OCI-LY3 (cell line): ENCODE data around the gene ZBTB7C.

Experiments
- H2AFZ ChIP-seq: fragments of 200-600, 300-600 bp; shearing (Covaris generic); 2 replicates; pipeline ENCODE4 v1.6.0; 2014; ENCODE audit warnings: antibody characterized with exemption, low read depth, low read length
- H3K27ac ChIP-seq: fragments of 200-600, 300-600 bp; sonication (generic); 2 replicates; pipeline ENCODE4 v1.5.1; 2014; ENCODE audit warnings: mild to moderate bottlenecking, low read length, moderate library complexity, mixed read lengths
- H3K27me3 ChIP-seq: fragments of 200-600, 300-600 bp; sonication (generic); 2 replicates; pipeline ENCODE4 v1.6.1; 2014; ENCODE audit warnings: low read depth, low read length, mixed read lengths
- H3K36me3 ChIP-seq: fragments of 200-600, 300-600 bp; sonication (generic); replicated peaks from 2 replicates; pipeline ENCODE3; 2014; ENCODE audit warnings: low read depth, low read length, mixed read lengths
- H3K4me1 ChIP-seq: fragments of 300-600, 200-600 bp; sonication (generic); 2 replicates; pipeline ENCODE4 v1.6.1; 2014; ENCODE audit warnings: low read length, mixed read lengths
- H3K4me2 ChIP-seq: fragments of 200-600, 300-600 bp; sonication (generic); 2 replicates; pipeline ENCODE4 v1.6.1; 2014; ENCODE audit warnings: low read length, mixed read lengths
- H3K4me3 ChIP-seq: fragments of 300-600, 200-600 bp; sonication (generic); 2 replicates; pipeline ENCODE4 v1.5.1; 2014; ENCODE audit warnings: antibody characterized with exemption, mild to moderate bottlenecking, low read length, moderate library complexity
- H3K79me2 ChIP-seq: fragments of 300-600, 200-600 bp; shearing (Covaris generic); 2 replicates; pipeline ENCODE4 v1.6.1; 2014; ENCODE audit warnings: mild to moderate bottlenecking, low read length, mixed read lengths
- H3K9ac ChIP-seq: fragments of 300-600, 200-600 bp; shearing (Covaris generic); 2 replicates; pipeline ENCODE4 v1.6.0; 2014; ENCODE audit warnings: mild to moderate bottlenecking, low read length, moderate library complexity
- H3K9me3 ChIP-seq: fragments of 200-600, 300-600 bp; shearing (Covaris generic); 2 replicates; pipeline ENCODE4 v1.6.1; 2014; ENCODE audit warnings: low read length, mixed read lengths; ENCODE audit not compliant: insufficient read depth
- H4K20me1 ChIP-seq: fragments of 200-600, 300-600 bp; sonication (generic); 2 replicates; pipeline ENCODE4 v1.6.1; 2016; ENCODE audit warnings: low read length, mixed read lengths; ENCODE audit not compliant: insufficient read depth
- EZH2phosphoT487 ChIP-seq: fragments of 200-600 bp; shearing (Covaris generic); IDR thresholded peaks from 2 replicates; pipeline ENCODE4 v1.6.1; 2018; ENCODE audit warnings: antibody characterized with exemption, mixed run types, low read depth
- TF ChIP-seq, protein P1 (sequence below): fragments of 200-600, 300-600 bp; sonication (generic); IDR thresholded peaks from 2 replicates; pipeline ENCODE4 v1.5.1; 2014; ENCODE audit warnings: antibody characterized with exemption, low read length, low read depth

ZBTB7C gene

DNA sequence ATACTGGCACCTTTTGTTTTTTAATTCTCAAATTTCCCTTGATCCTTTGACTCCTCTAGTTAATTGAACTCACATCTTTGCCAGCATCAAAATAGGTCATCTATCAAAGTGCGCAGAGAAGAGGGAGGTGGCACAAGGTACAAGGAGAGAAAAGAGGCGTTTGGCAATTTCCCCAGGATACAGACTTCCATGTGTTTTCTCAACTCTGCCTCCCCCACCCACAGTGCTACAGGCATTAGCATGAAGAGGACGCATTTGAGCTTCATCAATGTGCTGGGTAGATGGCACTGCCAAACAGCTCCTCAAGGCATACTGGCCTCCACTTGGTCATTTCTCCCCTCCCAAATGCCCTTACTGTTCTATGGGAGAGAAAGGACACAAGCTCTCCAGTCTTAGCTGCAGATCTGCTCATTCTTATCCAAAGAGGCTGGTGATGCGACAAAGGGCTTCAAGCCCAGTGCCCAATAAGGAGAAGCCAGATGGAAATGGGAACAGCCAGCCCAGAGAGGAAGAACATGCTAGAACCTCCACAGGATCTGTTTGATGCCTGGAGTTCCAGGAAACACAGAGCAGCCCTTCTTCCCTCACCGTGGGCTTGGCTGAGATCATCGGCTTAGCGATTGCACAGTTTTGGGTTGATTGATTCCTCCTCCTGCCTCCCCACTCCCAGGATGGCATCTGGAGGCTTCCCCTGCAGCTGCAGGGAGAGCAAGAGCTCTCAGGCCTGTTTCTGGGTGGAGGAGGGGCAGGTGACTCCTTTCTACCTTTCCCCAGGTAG lies 334.1 kb downstream of the ZBTB7C start:
- no peak for TF ChIP-seq EZH2phosphoT487
- TF ChIP-seq, protein P1, sequence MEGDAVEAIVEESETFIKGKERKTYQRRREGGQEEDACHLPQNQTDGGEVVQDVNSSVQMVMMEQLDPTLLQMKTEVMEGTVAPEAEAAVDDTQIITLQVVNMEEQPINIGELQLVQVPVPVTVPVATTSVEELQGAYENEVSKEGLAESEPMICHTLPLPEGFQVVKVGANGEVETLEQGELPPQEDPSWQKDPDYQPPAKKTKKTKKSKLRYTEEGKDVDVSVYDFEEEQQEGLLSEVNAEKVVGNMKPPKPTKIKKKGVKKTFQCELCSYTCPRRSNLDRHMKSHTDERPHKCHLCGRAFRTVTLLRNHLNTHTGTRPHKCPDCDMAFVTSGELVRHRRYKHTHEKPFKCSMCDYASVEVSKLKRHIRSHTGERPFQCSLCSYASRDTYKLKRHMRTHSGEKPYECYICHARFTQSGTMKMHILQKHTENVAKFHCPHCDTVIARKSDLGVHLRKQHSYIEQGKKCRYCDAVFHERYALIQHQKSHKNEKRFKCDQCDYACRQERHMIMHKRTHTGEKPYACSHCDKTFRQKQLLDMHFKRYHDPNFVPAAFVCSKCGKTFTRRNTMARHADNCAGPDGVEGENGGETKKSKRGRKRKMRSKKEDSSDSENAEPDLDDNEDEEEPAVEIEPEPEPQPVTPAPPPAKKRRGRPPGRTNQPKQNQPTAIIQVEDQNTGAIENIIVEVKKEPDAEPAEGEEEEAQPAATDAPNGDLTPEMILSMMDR, result no peak
- no peaks in the 10 kb centered on the region for H3K4me1 ChIP-seq

DNA sequence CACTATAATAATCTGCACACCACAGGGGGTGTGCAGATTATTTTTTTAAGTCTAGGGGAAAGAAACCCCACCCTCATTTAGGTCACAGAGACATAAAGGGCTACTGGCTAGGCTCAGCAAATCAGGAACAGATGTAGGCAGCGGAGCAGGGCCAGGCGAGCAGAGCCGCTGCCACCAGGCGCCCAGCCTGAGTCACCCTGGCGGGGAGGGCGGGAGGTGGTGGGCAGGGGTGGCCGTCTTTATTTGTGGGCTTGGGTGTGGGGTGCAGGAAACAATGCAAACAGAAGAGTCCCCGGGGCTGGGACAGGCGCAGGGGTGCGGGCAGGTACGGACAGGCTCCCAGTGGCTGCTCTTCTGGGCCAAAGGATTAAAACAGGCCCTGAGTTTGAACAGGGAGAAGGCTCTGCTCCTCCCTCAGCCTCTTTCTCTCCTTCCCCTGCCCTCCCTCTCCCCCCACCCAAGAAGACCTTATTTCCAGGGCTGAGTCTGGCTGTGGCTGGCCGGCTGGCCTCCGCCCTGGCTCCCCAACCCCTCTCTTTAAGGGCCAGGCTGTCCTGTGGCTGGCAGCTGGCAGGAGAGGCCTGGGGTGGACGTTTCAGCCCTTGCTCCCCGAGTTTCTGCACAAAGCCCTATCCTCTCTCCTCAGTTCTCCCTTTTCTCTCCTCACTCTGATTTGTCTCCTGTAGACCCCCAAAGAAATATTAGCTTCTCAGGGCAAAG lies 335.8 kb downstream of the ZBTB7C start:
- Histone ChIP-seq H3K4me3 (no peak overlapping the region), H3K9ac (no peak overlapping the region), H3K27me3 (peaks cover 43% of the 10 kb centered on the region), H3K9me3 (no peaks in the 10 kb centered on the region), H3K27ac (no peak overlapping the region), H3K36me3 (no peaks in the 10 kb centered on the region), H3K4me2 (no peak overlapping the region), H2AFZ (no peak overlapping the region), H3K79me2 (no peaks in the 10 kb centered on the region), H4K20me1 (no peaks in the 10 kb centered on the region), H3K4me1 (no peaks in the 10 kb centered on the region)
- TF ChIP-seq, protein P1, result no peak
- TF ChIP-seq EZH2phosphoT487, result no peak

More for the DNA sequence above, 334.1 kb downstream of the ZBTB7C start:
- Histone ChIP-seq H3K4me2 (no peak overlapping the region), H3K4me3 (no peak overlapping the region), H3K9ac (no peak overlapping the region), H3K27ac (no peak overlapping the region), H3K79me2 (no peaks in the 10 kb centered on the region), H3K27me3 (peaks cover 43% of the 10 kb centered on the region), H3K9me3 (no peaks in the 10 kb centered on the region), H3K36me3 (no peaks in the 10 kb centered on the region), H2AFZ (no peak overlapping the region), H4K20me1 (no peaks in the 10 kb centered on the region)

DNA sequence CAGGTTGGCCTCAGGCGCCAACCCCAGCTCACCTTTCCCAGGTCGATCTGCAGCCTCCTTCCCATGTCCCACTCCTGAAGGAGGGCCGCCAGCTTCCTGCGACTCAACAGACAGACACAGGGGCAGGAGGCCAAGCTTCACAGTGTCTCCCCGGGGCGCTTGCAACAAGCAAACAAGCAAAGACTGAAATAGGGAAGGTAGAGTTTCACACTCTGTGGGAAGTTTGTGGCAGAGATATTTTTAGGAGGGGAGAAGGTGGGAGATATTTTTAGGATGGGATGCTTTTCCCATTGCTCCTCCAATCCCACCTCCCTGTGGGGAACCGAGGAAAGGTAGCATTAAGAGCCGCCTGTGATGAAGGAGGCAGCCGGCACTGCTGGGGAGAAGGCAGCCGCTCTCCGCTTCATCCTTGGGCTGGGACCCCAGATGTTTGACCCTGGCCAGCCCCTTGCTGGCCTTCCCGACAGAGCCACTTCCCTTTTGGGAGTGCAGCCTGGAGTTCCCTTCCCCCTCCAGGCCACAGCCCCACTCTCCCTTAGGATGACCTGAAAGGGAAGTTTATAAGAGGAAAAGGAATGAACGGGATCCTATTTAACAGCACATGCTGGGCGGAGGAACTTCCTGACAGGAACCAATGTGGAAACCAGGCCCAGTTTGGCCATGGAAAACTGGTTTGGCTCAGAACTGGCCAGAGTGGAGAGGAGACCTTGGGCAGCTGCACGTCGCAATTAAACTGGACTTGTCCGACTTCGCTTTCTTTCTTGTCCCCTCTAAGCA lies 336.6 kb downstream of the ZBTB7C start:
- Histone ChIP-seq H3K4me1 (no peaks in the 10 kb centered on the region), H3K9me3 (no peaks in the 10 kb centered on the region), H2AFZ (no peak overlapping the region), H3K79me2 (no peaks in the 10 kb centered on the region), H4K20me1 (no peaks in the 10 kb centered on the region), H3K36me3 (no peaks in the 10 kb centered on the region), H3K9ac (no peak overlapping the region), H3K4me3 (no peak overlapping the region), H3K4me2 (no peak overlapping the region), H3K27ac (no peak overlapping the region), H3K27me3 (peaks cover 43% of the 10 kb centered on the region)
- no peak for TF ChIP-seq EZH2phosphoT487
- TF ChIP-seq, protein P1, result no peak

DNA sequence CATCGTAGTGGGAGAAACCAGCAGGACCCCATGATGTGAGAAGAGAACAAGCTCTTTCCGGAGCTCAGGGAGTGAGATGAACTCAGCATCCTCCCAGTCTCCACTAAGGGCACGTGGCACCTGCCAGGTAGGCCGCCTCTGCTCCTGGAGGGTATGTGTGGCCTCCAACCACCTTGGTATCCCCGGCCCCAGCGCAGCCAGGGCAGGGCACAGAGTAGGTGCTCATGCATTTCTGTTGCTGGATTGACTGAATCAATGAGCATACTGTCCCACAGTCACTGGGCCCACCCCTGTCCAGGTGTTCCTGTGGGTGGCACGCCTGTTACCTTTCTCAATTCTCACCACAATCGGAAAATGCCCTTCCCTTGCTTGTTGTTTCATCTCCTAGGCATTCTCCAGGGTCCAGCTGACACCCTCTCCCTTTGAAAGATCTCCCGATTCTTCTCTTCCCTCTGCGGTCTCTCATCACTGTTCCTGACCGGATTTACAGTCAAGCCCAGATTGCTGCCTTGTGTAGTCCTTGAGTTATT lies 340.2 kb downstream of the ZBTB7C start:
- Histone ChIP-seq H3K9me3 (no peaks in the 10 kb centered on the region), H3K27me3 (peaks cover 23% of the 10 kb centered on the region), H3K9ac (no peak overlapping the region), H4K20me1 (no peaks in the 10 kb centered on the region), H2AFZ (no peak overlapping the region), H3K36me3 (no peaks in the 10 kb centered on the region), H3K4me2 (no peak overlapping the region), H3K27ac (no peak overlapping the region), H3K4me3 (no peak overlapping the region), H3K79me2 (no peaks in the 10 kb centered on the region), H3K4me1 (no peaks in the 10 kb centered on the region)
- TF ChIP-seq, protein P1, result no peak
- no peak for TF ChIP-seq EZH2phosphoT487
